ENCODE results near the gene OTOGL. TPM values are rescaled to one million over a fixed set of nuclear protein-coding genes. Genes with fewer than 3 reads are reported as not detected.

Gene OTOGL
- total RNA-seq, 1 donor from 2014 or later: 0.32 TPM

GRCh38 chr12:80268924-80269749 is 169.8 kb downstream of the OTOGL start:
- H3K27ac ChIP-seq: no peak overlapping the region
- no peak for TF ChIP-seq CTCF (IDR thresholded peaks at IDR 0.05)
- DNase-seq (no peak), ATAC-seq (no peak)
- no peak overlapping the region for H3K4me3 ChIP-seq
- intact Hi-C loops (cut with DNase I): no loop called here
- H3K4me1 ChIP-seq: no peaks in the 10 kb centered on the region
- no peaks in the 10 kb centered on the region for H3K27me3 ChIP-seq (ENCODE audit: low read depth)
- H3K9me3 ChIP-seq: no peaks in the 10 kb centered on the region
- no peaks in the 10 kb centered on the region for H3K36me3 ChIP-seq

GRCh38 chr12:80269803-80270552 is 170.6 kb downstream of the OTOGL start:
- Histone ChIP-seq H3K9me3 (no peaks in the 10 kb centered on the region), H3K36me3 (no peaks in the 10 kb centered on the region), H3K4me3 (no peak overlapping the region), H3K27me3 (ENCODE audit: low read depth) (no peaks in the 10 kb centered on the region), H3K27ac (no peak overlapping the region), H3K4me1 (no peaks in the 10 kb centered on the region)
- peak; percentile 67 for TF ChIP-seq CTCF (IDR thresholded peaks at IDR 0.05)
- DNase-seq (no peak), ATAC-seq (peak; percentile 51 to 67)
- intact Hi-C loops (cut with DNase I): no loop called here

DNA sequence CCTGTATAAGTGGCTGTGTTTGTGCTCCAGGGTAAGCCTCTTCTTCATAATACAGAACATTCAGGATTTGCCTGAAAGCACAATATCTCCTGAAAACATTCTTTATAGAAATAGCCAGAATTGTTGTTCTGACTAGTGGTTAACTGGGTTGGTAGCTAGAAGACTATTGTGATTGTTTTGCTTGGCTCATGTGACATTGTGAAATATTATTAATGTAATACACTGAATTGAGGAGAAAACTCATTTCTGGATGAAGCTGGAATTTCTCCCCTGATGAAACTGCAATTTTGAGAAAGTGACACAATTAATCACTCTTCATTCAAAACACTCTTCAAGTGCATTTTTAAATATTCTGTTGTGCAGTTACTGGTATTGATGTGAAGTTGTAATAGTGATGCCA is 172.4 kb downstream of the OTOGL start:
- intact Hi-C loops (cut with DNase I): no loop called here
- DNase-seq (no peak), ATAC-seq (no peak)

DNA sequence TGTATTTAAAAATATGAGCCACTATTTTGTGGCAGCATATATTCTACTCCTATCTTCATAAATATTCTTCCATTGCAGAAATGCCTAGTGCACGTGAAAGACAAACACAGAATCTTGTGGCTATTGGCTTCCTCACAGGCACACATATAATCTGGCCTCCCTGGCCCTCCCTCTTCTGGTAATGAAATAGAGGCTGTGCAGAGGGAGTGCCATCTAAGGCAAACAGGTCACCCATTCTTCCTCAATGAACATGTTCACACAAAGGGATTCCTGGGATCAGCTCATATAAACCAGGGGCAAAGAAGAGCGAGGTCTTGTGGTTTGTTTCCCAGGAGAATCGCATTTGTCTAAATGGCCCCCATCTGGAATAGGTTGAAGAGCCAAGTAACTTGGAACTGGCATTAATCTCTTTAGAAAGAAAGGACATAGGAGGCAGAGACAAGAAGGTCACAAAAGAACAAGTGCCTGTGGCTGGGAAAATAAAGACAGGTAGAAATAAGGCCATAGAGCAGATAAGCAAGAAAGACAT is 173.1 kb downstream of the OTOGL start:
- no peaks in the 10 kb centered on the region for H3K9me3 ChIP-seq
- no peak overlapping the region for H3K27ac ChIP-seq
- intact Hi-C loops (cut with DNase I): no loop called here
- ATAC-seq: no peak
- DNase-seq: no peak
- H3K4me1 ChIP-seq: no peaks in the 10 kb centered on the region
- no peaks in the 10 kb centered on the region for H3K36me3 ChIP-seq
- TF ChIP-seq CTCF (IDR thresholded peaks at IDR 0.05): no peak
- no peak overlapping the region for H3K4me3 ChIP-seq
- no peaks in the 10 kb centered on the region for H3K27me3 ChIP-seq (ENCODE audit: low read depth)

More for the DNA sequence above, 172.4 kb downstream of the OTOGL start:
- TF ChIP-seq CTCF (IDR thresholded peaks at IDR 0.05): no peak
- Histone ChIP-seq H3K36me3 (no peaks in the 10 kb centered on the region), H3K4me3 (no peak overlapping the region), H3K27ac (no peak overlapping the region), H3K27me3 (ENCODE audit: low read depth) (no peaks in the 10 kb centered on the region), H3K4me1 (no peaks in the 10 kb centered on the region), H3K9me3 (no peaks in the 10 kb centered on the region)

- Histone ChIP-seq H3K27me3 (ENCODE audit: low read depth) (no peaks in the 10 kb centered on the region), H3K4me1 (no peaks in the 10 kb centered on the region), H3K36me3 (no peaks in the 10 kb centered on the region), H3K9me3 (no peaks in the 10 kb centered on the region), H3K4me3 (no peak overlapping the region), H3K27ac (no peak overlapping the region)
- DNase-seq: no peak
- ATAC-seq: no peak
- intact Hi-C loops (cut with DNase I): no loop called here
- no peak for TF ChIP-seq CTCF (IDR thresholded peaks at IDR 0.05)
These were observed 173.8 kb downstream of the OTOGL start for GRCh38 chr12:80273144-80273543.

All from lower lobe of right lung (tissue), 2 donors.